ENCODE measurements around the gene CDH4.

DNA sequence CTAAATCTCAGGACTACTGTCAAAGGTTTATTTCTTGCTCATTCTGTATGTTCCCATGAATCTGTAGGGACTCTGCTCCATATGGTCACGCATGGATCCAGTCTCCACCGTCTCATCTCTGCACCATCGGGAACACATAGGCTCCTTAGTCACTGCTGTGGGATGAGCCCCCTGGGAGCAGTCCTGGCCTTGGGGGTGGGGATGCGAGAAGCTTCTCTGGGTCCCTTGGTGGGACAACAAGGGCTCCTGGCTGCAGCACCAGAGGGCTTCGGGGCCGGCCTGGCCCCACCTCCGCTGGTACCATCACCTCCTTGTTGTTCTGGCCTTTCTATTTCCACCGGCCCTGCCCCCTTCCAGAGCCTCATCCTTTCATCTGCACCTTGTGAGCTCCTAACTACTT, 148.4 kb downstream of the CDH4 start:
- TF ChIP-seq POLR2AphosphoS5 (IDR thresholded peaks at IDR 0.05; ENCODE audit: low read depth, low read length) (0 out of 2 replicates have a peak, but pooled peaks have one; percentile 61), TAF1 (IDR thresholded peaks at IDR 0.05; ENCODE audit: borderline replicate concordance, insufficient read depth, low read length) (no peak), SIN3A (IDR thresholded peaks at IDR 0.05; ENCODE audit: borderline replicate concordance, insufficient read depth, low read length) (no peak), REST (IDR thresholded peaks at IDR 0.05; ENCODE audit: insufficient read depth in 1 of 2, low read depth in 2 of 2, low read length in 2 of 2) (no peak), FOXP2 (optimal IDR thresholded peaks at IDR 0.05; ENCODE audit: borderline replicate concordance, extremely low read depth, extremely low read length, insufficient read depth) (no peak)

Data from PFSK-1 (cell line).